HFF-Myc (cell line): ENCODE data around the gene RBM24.
"Not testable (repeated sequence)": the region's sequence is repeated elsewhere in the genome, so short reads cannot be mapped to it uniquely, and the experiment has no call there.

Experiments used
- DNase-seq: peaks from one replicate; pipeline ENCODE4 v3.0.0-alpha.2; 2011; ENCODE audit warnings: low read depth; ENCODE audit errors: extremely low read depth
- H3K4me3 ChIP-seq: replicated peaks from 2 replicates; pipeline ENCODE4 v1.5.1; 2011; ENCODE audit warnings: low read depth, mild to moderate bottlenecking, control low read depth, low read length
- CTCF ChIP-seq: IDR thresholded peaks from 2 replicates; pipeline ENCODE4 v1.5.1; 2012; ENCODE audit warnings: mild to moderate bottlenecking, low read depth, low read length, control low read depth; ENCODE audit errors: missing control alignments

RBM24 gene

GRCh38 chr6:17311595-17312311, 30.6 kb downstream of the RBM24 start:
- DNase-seq = no peak
- H3K4me3 ChIP-seq = no peak overlapping the region
- TF ChIP-seq CTCF = no peak

DNA sequence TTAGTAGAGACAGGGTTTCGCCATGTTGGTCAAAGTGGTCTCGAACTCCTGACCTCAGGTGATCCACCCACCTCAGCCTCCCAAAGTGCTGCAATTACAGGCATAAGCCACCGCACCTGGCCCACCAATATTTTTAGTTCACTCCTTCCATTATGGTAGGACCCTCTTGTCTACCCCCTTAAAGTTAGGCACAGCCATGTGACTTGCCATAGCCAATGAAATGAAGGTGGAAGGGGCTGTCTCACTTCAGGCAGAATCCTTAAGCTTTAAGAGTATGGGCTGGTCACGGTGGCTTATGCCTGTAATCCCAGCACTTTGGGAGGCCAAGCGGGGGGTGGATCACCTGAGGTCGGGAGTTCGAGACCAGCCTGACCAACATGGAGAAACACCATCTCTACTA, 32.1 kb downstream of the RBM24 start:
- not testable (repeated sequence) for DNase-seq, H3K4me3 ChIP-seq

DNA sequence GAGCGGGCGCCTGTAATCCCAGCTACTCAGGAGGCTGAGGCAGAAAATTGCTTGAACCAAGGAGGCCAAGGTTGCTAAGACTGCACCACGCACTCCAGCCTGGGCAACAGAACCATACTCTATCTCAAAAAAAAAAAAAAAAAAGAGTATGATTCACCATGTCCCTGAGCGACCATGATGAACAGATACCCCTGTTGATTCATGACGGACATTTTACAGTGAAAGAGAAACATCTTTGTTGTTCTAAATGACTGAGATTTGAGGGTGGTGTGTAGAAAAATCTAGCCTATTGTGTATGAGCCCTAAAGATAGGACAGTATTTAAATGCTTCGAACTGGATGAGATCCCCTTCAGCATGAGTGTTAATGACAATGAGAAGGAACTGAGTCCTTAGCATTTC, 32.8 kb downstream of the RBM24 start:
- no peak for DNase-seq
- no peak for TF ChIP-seq CTCF
- H3K4me3 ChIP-seq = no peak overlapping the region

- TF ChIP-seq CTCF = no peak
- no peak overlapping the region for H3K4me3 ChIP-seq
Measured at GRCh38 chr6:17315262-17315661, 34.1 kb downstream of the RBM24 start.

GRCh38 chr6:17318435-17319165, 37.4 kb downstream of the RBM24 start:
- no peak for TF ChIP-seq CTCF
- no peak for DNase-seq

More at GRCh38 chr6:17315262-17315661, 34.1 kb downstream of the RBM24 start:
- DNase-seq = no peak

DNA sequence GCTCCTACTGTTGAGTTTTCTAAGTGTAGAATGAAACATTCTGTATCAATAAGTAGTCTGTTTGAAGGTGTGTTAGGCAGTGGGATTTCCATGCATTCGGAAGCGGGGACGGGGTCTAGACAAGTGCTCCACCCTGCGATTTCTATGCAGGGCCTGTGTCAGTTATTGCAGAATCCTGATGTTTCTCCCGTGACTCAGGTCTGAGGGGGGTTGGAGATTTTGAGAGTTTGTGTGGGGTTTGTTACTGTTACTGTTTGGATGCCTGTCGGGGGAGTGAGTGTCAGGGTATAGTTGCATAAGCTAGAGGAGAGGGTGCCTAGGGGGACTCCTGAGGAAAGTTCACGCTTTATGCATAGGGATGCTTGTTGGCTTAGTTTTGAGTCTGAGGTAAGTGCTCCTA, 39.1 kb downstream of the RBM24 start:
- H3K4me3 ChIP-seq, DNase-seq: not testable (repeated sequence)

More at GRCh38 chr6:17318435-17319165, 37.4 kb downstream of the RBM24 start:
- no peak overlapping the region for H3K4me3 ChIP-seq

- no peak for TF ChIP-seq CTCF
- DNase-seq = no peak
- no peak overlapping the region for H3K4me3 ChIP-seq
Measured at GRCh38 chr6:17331238-17331637, 50.1 kb downstream of the RBM24 start.
